ENCODE measurements around the gene SLC47A2.

- no peak for TF ChIP-seq CTCF (optimal IDR thresholded peaks at IDR 0.05 in 1 of 3, IDR thresholded peaks at IDR 0.05 in 1 of 3, conservative IDR thresholded peaks at IDR 0.05 in 1 of 3; ENCODE audit: extremely low read depth in 1 of 3, insufficient read depth in 2 of 3, low read length in 3 of 3)
- TF ChIP-seq EZH2 (IDR thresholded peaks at IDR 0.05; ENCODE audit: low read length) = no peak
These were observed 68.5 kb downstream of the SLC47A2 start for GRCh38 chr17:19647697-19648474.
